A375 (cell line): ENCODE measurements around the gene PA2G4. TPM values are rescaled to one million over a fixed set of nuclear protein-coding genes. Genes with fewer than 3 reads are reported as not detected.

Source experiments
- total RNA-seq: library from RNA; depleted of rRNA; stranded (reverse); fragments of >200 nt; shearing (Covaris generic); gene quantifications from 2 replicates; pipeline ENCODE4 v1.2.3, GENCODE V29; 2014; rRNA removed

PA2G4 gene
- total RNA-seq = 478 and 571 TPM in 2 replicates

DNA sequence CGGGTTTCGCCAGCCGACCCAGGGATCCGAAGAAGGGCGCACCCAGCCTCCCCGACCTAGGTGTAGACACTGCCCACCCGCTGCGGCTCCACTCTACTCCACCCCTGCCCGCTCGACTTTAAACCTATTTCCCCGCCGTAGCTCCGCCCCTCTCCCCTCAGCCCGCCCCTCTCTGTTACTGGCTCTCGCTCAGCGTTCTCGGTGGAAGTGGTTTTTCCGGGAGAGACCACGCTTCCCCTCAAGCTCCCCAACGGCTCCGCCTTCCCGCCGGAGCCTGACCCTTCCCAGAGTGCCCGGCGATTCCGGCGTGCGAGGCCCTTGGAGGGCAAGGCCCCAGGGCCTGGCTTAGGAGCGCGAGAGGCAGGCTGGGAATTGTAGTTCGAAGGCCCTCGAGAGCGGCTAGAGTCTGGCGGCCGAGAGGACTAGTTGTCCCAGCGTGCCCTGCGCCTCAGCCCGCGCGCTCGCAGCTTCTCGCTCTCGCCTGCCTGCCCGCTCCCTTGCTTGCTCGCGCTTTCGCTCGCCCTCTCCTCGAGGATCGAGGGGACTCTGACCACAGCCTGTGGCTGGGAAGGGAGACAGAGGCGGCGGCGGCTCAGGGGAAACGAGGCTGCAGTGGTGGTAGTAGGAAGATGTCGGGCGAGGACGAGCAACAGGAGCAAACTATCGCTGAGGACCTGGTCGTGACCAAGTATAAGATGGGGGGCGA, at the start of gene PA2G4:
Gene PA2G4 (plus strand): TSS at position 451 of the 706 bp plus-strand sequence. CDS start 179 bp downstream, at position 630.

DNA sequence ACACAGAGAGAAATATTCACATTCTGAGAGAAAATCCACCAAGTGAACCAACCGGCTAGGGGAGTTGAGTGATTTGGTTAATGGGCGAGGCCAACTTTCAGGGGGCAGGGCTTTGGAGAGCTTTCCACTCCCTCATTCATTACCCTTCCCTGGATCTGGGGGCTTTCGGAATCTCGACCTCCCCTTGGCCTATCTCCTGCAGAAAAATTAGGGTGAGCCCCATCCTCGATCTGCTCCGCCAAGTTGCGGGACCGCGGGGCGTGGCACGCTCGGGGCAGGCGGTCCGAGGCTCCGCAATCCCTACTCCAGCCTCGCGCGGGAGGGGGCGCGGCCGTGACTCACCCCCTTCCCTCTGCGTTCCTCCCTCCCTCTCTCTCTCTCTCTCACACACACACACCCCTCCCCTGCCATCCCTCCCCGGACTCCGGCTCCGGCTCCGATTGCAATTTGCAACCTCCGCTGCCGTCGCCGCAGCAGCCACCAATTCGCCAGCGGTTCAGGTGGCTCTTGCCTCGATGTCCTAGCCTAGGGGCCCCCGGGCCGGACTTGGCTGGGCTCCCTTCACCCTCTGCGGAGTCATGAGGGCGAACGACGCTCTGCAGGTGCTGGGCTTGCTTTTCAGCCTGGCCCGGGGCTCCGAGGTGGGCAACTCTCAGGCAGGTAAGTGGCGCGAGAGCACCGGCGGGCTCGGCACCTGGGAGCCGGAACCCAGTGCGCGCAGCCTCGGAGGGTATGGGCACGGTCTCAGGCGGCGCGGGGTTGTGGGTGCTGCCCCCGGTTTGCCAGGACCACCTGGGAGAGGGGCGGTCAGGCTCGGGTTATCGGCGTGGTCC, 24.4 kb upstream of the PA2G4 start, which contains the start of gene ERBB3:
Gene ERBB3 (plus strand): TSS at position 443 of the 833 bp plus-strand sequence. CDS start 136 bp downstream, at position 579.

DNA sequence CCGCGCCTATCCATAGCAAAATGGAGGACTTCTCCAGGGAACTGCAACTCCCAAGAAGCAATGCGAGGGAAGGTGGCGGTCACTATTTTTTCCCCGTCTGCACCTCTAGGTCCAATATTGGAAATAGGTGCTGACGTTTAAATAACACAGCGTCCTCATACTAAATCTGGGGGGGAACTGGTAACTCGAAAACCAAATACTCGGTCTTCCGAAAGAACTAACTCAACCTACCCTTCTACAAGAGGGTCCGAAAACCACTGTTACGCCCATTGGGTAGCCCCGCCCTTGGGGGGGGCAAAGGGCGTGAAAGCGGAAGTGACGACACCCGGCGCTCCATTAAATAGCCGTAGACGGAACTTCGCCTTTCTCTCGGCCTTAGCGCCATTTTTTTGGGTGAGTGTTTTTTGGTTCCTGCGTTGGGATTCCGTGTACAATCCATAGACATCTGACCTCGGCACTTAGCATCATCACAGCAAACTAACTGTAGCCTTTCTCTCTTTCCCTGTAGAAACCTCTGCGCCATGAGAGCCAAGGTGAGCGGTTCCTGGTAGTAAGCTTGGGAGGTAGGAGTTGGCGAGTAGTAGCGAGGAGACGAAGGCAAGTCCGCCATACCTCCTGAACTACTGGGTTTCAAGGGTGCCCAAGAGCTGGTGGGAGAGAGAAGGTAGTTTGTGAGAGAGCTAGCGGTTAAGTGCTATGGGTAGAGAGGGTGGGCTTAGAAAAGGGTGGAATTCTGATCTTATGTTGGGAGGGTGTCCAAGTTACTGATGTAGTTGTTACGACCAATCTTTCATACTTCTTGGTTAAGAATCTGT, 12.1 kb downstream of the PA2G4 start, which contains the start of gene RPL41:
Gene RPL41 (plus strand): TSS at position 367 of the 815 bp plus-strand sequence.

GRCh38 chr12:56117778-56118687, 13.7 kb downstream of the PA2G4 start, which contains the start of gene ZC3H10:
TSS of gene ZC3H10 (plus strand) at chr12:56118266. CDS start at chr12:56120563, 2,297 bp downstream.

GRCh38 chr12:56127888-56128669, 23.7 kb downstream of the PA2G4 start, which contains the start of gene ESYT1:
TSS of gene ESYT1 (plus strand) at chr12:56128267. CDS start at chr12:56128320, 53 bp downstream.

GRCh38 chr12:56152132-56152755, 47.9 kb downstream of the PA2G4 start, which contains the start of gene MYL6B:
TSS of gene MYL6B (plus strand) at chr12:56152587. CDS start at chr12:56153919, 1,332 bp downstream.

DNA sequence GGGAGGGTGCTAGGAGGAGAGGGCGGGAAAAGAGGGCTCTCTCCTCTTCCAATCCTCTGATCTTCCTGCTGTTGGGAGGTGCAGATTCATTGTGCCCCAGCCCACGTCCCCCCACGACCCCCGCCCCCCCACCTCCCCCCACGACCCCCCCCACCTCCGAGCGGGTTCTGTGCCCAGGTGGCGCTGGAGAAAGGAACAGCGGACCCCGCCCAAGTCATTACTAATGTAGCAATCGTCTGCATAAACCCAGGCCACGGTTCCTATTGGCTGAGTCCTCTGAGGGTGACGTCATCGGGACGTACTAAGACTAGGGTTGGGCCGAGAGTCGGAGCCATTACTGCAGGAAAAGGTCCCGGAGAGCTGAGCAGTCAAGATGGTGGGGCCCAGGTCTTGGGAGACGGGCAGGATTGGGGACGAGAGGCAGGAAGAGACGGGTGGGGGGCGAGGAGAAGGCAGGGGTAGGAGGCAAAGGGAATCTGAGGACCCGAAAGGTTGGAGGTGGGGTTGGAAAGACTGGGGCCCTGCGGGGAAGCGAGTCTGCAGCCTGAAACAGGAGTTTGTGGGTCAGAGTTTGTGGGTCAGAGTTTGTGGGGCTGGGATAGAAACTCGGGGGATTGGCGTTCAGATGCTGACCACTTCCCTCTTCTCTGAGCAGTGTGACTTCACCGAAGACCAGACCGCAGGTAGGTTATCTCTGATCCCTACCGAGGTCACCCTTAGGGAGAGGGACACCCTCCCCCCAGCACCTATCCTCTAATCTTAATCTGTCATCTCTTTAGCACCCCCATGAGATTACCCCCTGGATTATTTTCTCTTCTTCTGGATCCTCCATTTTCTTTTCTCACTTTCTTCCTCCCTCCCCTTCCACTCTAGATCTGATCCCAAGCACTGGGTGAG, 53.9 kb downstream of the PA2G4 start, which contains the start of gene MYL6:
Gene MYL6 (plus strand): TSS at position 331 of the 897 bp plus-strand sequence. CDS start 43 bp downstream, at position 374.

Other genes with a start within 250 kb of the PA2G4 start
- gene PYM1, start 176.7 kb upstream of the PA2G4 start, total RNA-seq = 42.0 and 55.8 TPM in 2 replicates
- 29.5 and 33.4 TPM in 2 replicates for gene DGKA, start 173.4 kb upstream of the PA2G4 start, total RNA-seq
- gene PMEL, start 138.5 kb upstream of the PA2G4 start, total RNA-seq = 1.0 and 1.5 TPM in 2 replicates
- 98.9 and 102 TPM in 2 replicates for gene CDK2, start 137.7 kb upstream of the PA2G4 start, total RNA-seq
- gene RAB5B, start 130.5 kb upstream of the PA2G4 start, total RNA-seq = 27.6 and 29.7 TPM in 2 replicates
- 12.9 and 14.9 TPM in 2 replicates for gene SUOX, start 107.3 kb upstream of the PA2G4 start, total RNA-seq
- 1.7 and 1.8 TPM in 2 replicates for gene IKZF4, start 83.5 kb upstream of the PA2G4 start, total RNA-seq
- gene RPS26, start 62.6 kb upstream of the PA2G4 start, total RNA-seq = 184 and 199 TPM in 2 replicates
- 156 and 173 TPM in 2 replicates for gene ERBB3, start 24.4 kb upstream of the PA2G4 start, total RNA-seq
- 7,110 and 8,345 TPM in 2 replicates for gene RPL41, start 12.1 kb downstream of the PA2G4 start, total RNA-seq
- 6.1 and 7.4 TPM in 2 replicates for gene ZC3H10, start 13.7 kb downstream of the PA2G4 start, total RNA-seq
- gene ESYT1, start 23.7 kb downstream of the PA2G4 start, total RNA-seq = 122 and 134 TPM in 2 replicates
- gene MYL6B, start 48.0 kb downstream of the PA2G4 start, total RNA-seq = 192 and 196 TPM in 2 replicates
- 1,070 and 1,254 TPM in 2 replicates for gene MYL6, start 53.8 kb downstream of the PA2G4 start, total RNA-seq
- 44.2 and 50.5 TPM in 2 replicates for gene SMARCC2, start 84.9 kb downstream of the PA2G4 start, total RNA-seq
- 115 and 119 TPM in 2 replicates for gene RNF41, start 117.4 kb downstream of the PA2G4 start, total RNA-seq
- gene NABP2, start 119.8 kb downstream of the PA2G4 start, total RNA-seq = 58.5 and 66.1 TPM in 2 replicates
- gene SLC39A5, start 125.5 kb downstream of the PA2G4 start, total RNA-seq = not detected in 2 replicates
- gene ANKRD52, start 153.8 kb downstream of the PA2G4 start, total RNA-seq = 15.9 and 16.3 TPM in 2 replicates
- 21.2 and 23.2 TPM in 2 replicates for gene COQ10A, start 162.4 kb downstream of the PA2G4 start, total RNA-seq
- 115 and 119 TPM in 2 replicates for gene CS, start 195.8 kb downstream of the PA2G4 start, total RNA-seq
- 154 and 163 TPM in 2 replicates for gene CNPY2, start 211.4 kb downstream of the PA2G4 start, total RNA-seq
- 38.7 and 58.8 TPM in 2 replicates for gene PAN2, start 229.4 kb downstream of the PA2G4 start, total RNA-seq
- 0.21 and 0.23 TPM in 2 replicates for gene IL23A, start 234.3 kb downstream of the PA2G4 start, total RNA-seq